ENCODE data around the gene PAPSS1.

The PAPSS1 gene

GRCh38 chr4:107693132-107693531 is 26.9 kb downstream of the PAPSS1 start:
- DNase-seq (ENCODE audit: low read depth in 1 of 2, low spot score in 1 of 2) = peak in 1 of 2 experiments; percentile 39
- H3K4me3 ChIP-seq (replicated peaks; ENCODE audit: insufficient read depth, low read length) = no peak overlapping the region
- peak overlapping the region; percentile 80 for H3K27ac ChIP-seq (replicated peaks)
- TF ChIP-seq REST (IDR thresholded peaks at IDR 0.05; ENCODE audit: insufficient replicate concordance, low read depth) (no peak), SPI1 (IDR thresholded peaks at IDR 0.05; ENCODE audit: borderline replicate concordance, low read depth) (peak; percentile 77)
- H3K27me3 ChIP-seq (ENCODE audit: insufficient read depth, poor library complexity, severe bottlenecking) = no peaks in the 10 kb centered on the region

- no peak overlapping the region for H3K4me3 ChIP-seq (replicated peaks; ENCODE audit: insufficient read depth, low read length)
- no peak for DNase-seq (ENCODE audit: low read depth in 1 of 2, low spot score in 1 of 2)
- TF ChIP-seq GABPA (IDR thresholded peaks at IDR 0.05; ENCODE audit: low read depth) (no peak), REST (IDR thresholded peaks at IDR 0.05; ENCODE audit: insufficient replicate concordance, low read depth) (no peak), SPI1 (IDR thresholded peaks at IDR 0.05; ENCODE audit: borderline replicate concordance, low read depth) (no peak), POLR2AphosphoS5 (IDR thresholded peaks at IDR 0.05; ENCODE audit: low read depth) (no peak), CTCF (IDR thresholded peaks at IDR 0.05; ENCODE audit: insufficient read depth, low read length) (no peak)
- H3K27me3 ChIP-seq (ENCODE audit: insufficient read depth, poor library complexity, severe bottlenecking) = no peaks in the 10 kb centered on the region
- H3K27ac ChIP-seq (replicated peaks) = no peak overlapping the region; the same call in 1 of the 2 replicates
These were observed 27.8 kb downstream of the PAPSS1 start for GRCh38 chr4:107692202-107692601.

- TF ChIP-seq SPI1 (IDR thresholded peaks at IDR 0.05; ENCODE audit: borderline replicate concordance, low read depth) (no peak), CTCF (IDR thresholded peaks at IDR 0.05; ENCODE audit: insufficient read depth, low read length) (no peak), POLR2AphosphoS5 (IDR thresholded peaks at IDR 0.05; ENCODE audit: low read depth) (no peak), REST (IDR thresholded peaks at IDR 0.05; ENCODE audit: insufficient replicate concordance, low read depth) (no peak), GABPA (IDR thresholded peaks at IDR 0.05; ENCODE audit: low read depth) (no peak)
- no peak for DNase-seq (ENCODE audit: low read depth in 1 of 2, low spot score in 1 of 2)
- H3K4me3 ChIP-seq (replicated peaks; ENCODE audit: insufficient read depth, low read length) = no peak overlapping the region
- no peaks in the 10 kb centered on the region for H3K27me3 ChIP-seq (ENCODE audit: insufficient read depth, poor library complexity, severe bottlenecking)
- H3K27ac ChIP-seq (replicated peaks) = no peak overlapping the region
These were observed 28.7 kb downstream of the PAPSS1 start for GRCh38 chr4:107691378-107691777.
